Astrocyte (in vitro differentiated cells and primary cell): ENCODE results near the gene PKD2. TPM values are rescaled to one million over a fixed set of nuclear protein-coding genes. Genes with fewer than 3 reads are reported as not detected.

Experiments used
- DNase-seq: peaks from one replicate; pipeline ENCODE4 v3.0.0-alpha.2; 2010; ENCODE audit warnings: low read depth
- FAIRE-seq: peaks from 2 replicates; lab custom pipeline; 2011; peaks lifted over from hg19 to GRCh38; lab: Jason Lieb, UNC
- H2AFZ ChIP-seq: 2 replicates; pipeline ENCODE4 v1.6.0; 2012; ENCODE audit warnings: low read depth, low read length, inconsistent platforms
- H3K27ac ChIP-seq: 2 replicates; pipeline ENCODE4 v1.5.1; 2011; ENCODE audit warnings: low read depth, low read length, inconsistent platforms
- H3K27me3 ChIP-seq: 2 replicates; pipeline ENCODE4 v1.6.0; 2011; ENCODE audit warnings: low read length, inconsistent platforms; ENCODE audit not compliant: insufficient read depth
- H3K36me3 ChIP-seq: 2 replicates; pipeline ENCODE4 v1.5.1; 2011; ENCODE audit warnings: low read length, inconsistent platforms; ENCODE audit not compliant: insufficient read depth
- H3K4me1 ChIP-seq: 2 replicates; pipeline ENCODE4 v1.5.1; 2011; ENCODE audit warnings: low read length, inconsistent platforms; ENCODE audit not compliant: insufficient read depth
- H3K4me2 ChIP-seq: 2 replicates; pipeline ENCODE4 v1.6.0; 2012; ENCODE audit warnings: low read length, inconsistent platforms
- H3K4me3 ChIP-seq: 2 replicates; pipeline ENCODE4 v1.5.1; 2011; ENCODE audit warnings: low read depth, mild to moderate bottlenecking, low read length, inconsistent platforms; ENCODE audit not compliant: insufficient read depth
- H3K79me2 ChIP-seq: 2 replicates; pipeline ENCODE4 v1.6.0; 2012; ENCODE audit warnings: mild to moderate bottlenecking, low read length, inconsistent platforms; ENCODE audit not compliant: insufficient read depth
- H3K9ac ChIP-seq: 2 replicates; pipeline ENCODE4 v1.6.0; 2012; ENCODE audit warnings: mild to moderate bottlenecking, low read length, inconsistent platforms
- H3K9me3 ChIP-seq: 2 replicates; pipeline ENCODE4 v1.5.1; 2012; ENCODE audit warnings: low read depth, mild to moderate bottlenecking, low read length, inconsistent platforms; ENCODE audit not compliant: insufficient read depth
- H4K20me1 ChIP-seq: 2 replicates; pipeline ENCODE4 v1.6.0; 2012; ENCODE audit warnings: low read length, inconsistent platforms; ENCODE audit not compliant: insufficient read depth
- H3K27ac Mint-ChIP-seq: one replicate; pipeline ENCODE4 v1.8.0; 2021; ENCODE audit warnings: mild to moderate bottlenecking, mixed read lengths; ENCODE audit not compliant: unreplicated experiment
- H3K27me3 Mint-ChIP-seq: one replicate; pipeline ENCODE4 v1.8.0; 2021; ENCODE audit warnings: low read depth, mixed read lengths; ENCODE audit not compliant: unreplicated experiment
- H3K36me3 Mint-ChIP-seq: one replicate; pipeline ENCODE4 v1.8.0; 2021; ENCODE audit warnings: low read depth, mixed read lengths; ENCODE audit not compliant: unreplicated experiment
- H3K4me1 Mint-ChIP-seq: one replicate; pipeline ENCODE4 v1.8.0; 2021; ENCODE audit warnings: low read depth, mixed read lengths; ENCODE audit not compliant: unreplicated experiment
- H3K4me3 Mint-ChIP-seq: one replicate; pipeline ENCODE4 v1.8.0; 2021; ENCODE audit warnings: mild to moderate bottlenecking, moderate library complexity, mixed read lengths; ENCODE audit not compliant: unreplicated experiment
- H3K9me3 Mint-ChIP-seq: one replicate; pipeline ENCODE4 v1.8.0; 2021; ENCODE audit warnings: mild to moderate bottlenecking, mixed read lengths; ENCODE audit not compliant: unreplicated experiment
- CTCF ChIP-seq: IDR thresholded peaks from 2 replicates; pipeline ENCODE4 v1.5.1; 2011; ENCODE audit warnings: low read depth, mild to moderate bottlenecking, inconsistent platforms, low read length, moderate library complexity; ENCODE audit not compliant: insufficient read depth
- EZH2 ChIP-seq: IDR thresholded peaks from 2 replicates; pipeline ENCODE4 v1.6.1; 2012; ENCODE audit warnings: mild to moderate bottlenecking, low read length, inconsistent platforms; ENCODE audit not compliant: insufficient read depth
- total RNA-seq: library from RNA; stranded (reverse); gene quantifications from 2 replicates; pipeline ENCODE4 v1.2.1, GENCODE V29; 2021

The PKD2 gene
- total RNA-seq, 1 donor from 2014 or later, result 19.7 TPM

- Histone ChIP-seq H4K20me1 (no peaks in the 10 kb centered on the region), H3K27ac (no peak overlapping the region), H3K4me3 (no peak overlapping the region), H3K4me2 (no peak overlapping the region), H3K9me3 (no peaks in the 10 kb centered on the region), H3K9ac (no peak overlapping the region), H3K36me3 (no peaks in the 10 kb centered on the region), H3K4me1 (no peaks in the 10 kb centered on the region), H3K79me2 (no peaks in the 10 kb centered on the region), H3K27me3 (no peaks in the 10 kb centered on the region), H2AFZ (no peak overlapping the region)
- no peak for FAIRE-seq
- no peak overlapping the region for H3K27ac Mint-ChIP-seq
- H3K27me3 Mint-ChIP-seq, result no peaks in the 10 kb centered on the region
- no peak for DNase-seq
- peaks cover 4% of the 10 kb centered on the region for H3K9me3 Mint-ChIP-seq
- H3K4me3 Mint-ChIP-seq, result no peak overlapping the region
- peaks cover 4% of the 10 kb centered on the region for H3K36me3 Mint-ChIP-seq
- peaks cover 5% of the 10 kb centered on the region for H3K4me1 Mint-ChIP-seq
- TF ChIP-seq CTCF (no peak), EZH2 (no peak)
Observed at GRCh38 chr4:87982036-87982435, 25.4 kb upstream of the PKD2 start.

- Histone ChIP-seq H3K9ac (no peak overlapping the region), H3K79me2 (no peaks in the 10 kb centered on the region), H2AFZ (no peak overlapping the region), H3K36me3 (no peaks in the 10 kb centered on the region), H3K4me3 (no peak overlapping the region), H3K4me1 (no peaks in the 10 kb centered on the region), H3K27ac (no peak overlapping the region), H3K27me3 (no peaks in the 10 kb centered on the region), H3K9me3 (no peaks in the 10 kb centered on the region), H3K4me2 (no peak overlapping the region), H4K20me1 (no peaks in the 10 kb centered on the region)
- Mint-ChIP-seq H3K27me3 (no peaks in the 10 kb centered on the region), H3K27ac (no peak overlapping the region), H3K36me3 (peaks cover 4% of the 10 kb centered on the region), H3K9me3 (peaks cover 4% of the 10 kb centered on the region), H3K4me1 (peaks cover 5% of the 10 kb centered on the region), H3K4me3 (no peak overlapping the region)
- peak; percentile 67 for FAIRE-seq
- DNase-seq, result peak; percentile 69
- no peak for TF ChIP-seq CTCF
- TF ChIP-seq EZH2, result no peak
Observed at GRCh38 chr4:87982446-87983010, 24.9 kb upstream of the PKD2 start.

- H3K4me3 Mint-ChIP-seq, result no peak overlapping the region
- H3K4me1 Mint-ChIP-seq, result peaks cover 5% of the 10 kb centered on the region
- Histone ChIP-seq H4K20me1 (no peaks in the 10 kb centered on the region), H3K27me3 (no peaks in the 10 kb centered on the region), H3K4me3 (no peak overlapping the region), H3K9ac (no peak overlapping the region), H3K4me2 (no peak overlapping the region), H3K9me3 (no peaks in the 10 kb centered on the region), H3K4me1 (no peaks in the 10 kb centered on the region), H3K36me3 (no peaks in the 10 kb centered on the region), H2AFZ (no peak overlapping the region), H3K79me2 (no peaks in the 10 kb centered on the region), H3K27ac (no peak overlapping the region)
- peaks cover 4% of the 10 kb centered on the region for H3K9me3 Mint-ChIP-seq
- H3K36me3 Mint-ChIP-seq, result peaks cover 4% of the 10 kb centered on the region
- FAIRE-seq (no peak), DNase-seq (no peak)
- no peak overlapping the region for H3K27ac Mint-ChIP-seq
- H3K27me3 Mint-ChIP-seq, result no peaks in the 10 kb centered on the region
- TF ChIP-seq CTCF (no peak), EZH2 (no peak)
Observed at GRCh38 chr4:87983996-87984395, 23.4 kb upstream of the PKD2 start.
